Mesothelial cell of epicardium (in vitro differentiated cells): ENCODE measurements around the gene CMSS1. TPM values are rescaled to one million over a fixed set of nuclear protein-coding genes. Genes with fewer than 3 reads are reported as not detected.

Experiments
- DNase-seq, 2 experiments: peaks; one replicate each; pipeline ENCODE4 v3.0.0; 2021; ENCODE audit warnings: low spot score in 2 of 2; ENCODE audit not compliant: unreplicated experiment in 2 of 2
- H3K27ac Mint-ChIP-seq: 2 replicates; pipeline ENCODE4 v1.8.0; 2021; ENCODE audit warnings: mixed read lengths
- H3K27me3 Mint-ChIP-seq: 2 replicates; pipeline ENCODE4 v1.8.0; 2021; ENCODE audit warnings: low read depth, mixed read lengths
- H3K36me3 Mint-ChIP-seq: 2 replicates; pipeline ENCODE4 v1.8.0; 2021; ENCODE audit warnings: mixed read lengths
- H3K4me1 Mint-ChIP-seq: 2 replicates; pipeline ENCODE4 v1.8.0; 2021; ENCODE audit warnings: mixed read lengths
- H3K4me3 Mint-ChIP-seq: 2 replicates; pipeline ENCODE4 v1.8.0; 2021; ENCODE audit warnings: mild to moderate bottlenecking, moderate library complexity, mixed read lengths
- H3K9me3 Mint-ChIP-seq: 2 replicates; pipeline ENCODE4 v1.8.0; 2021; ENCODE audit warnings: mixed read lengths
- CTCF ChIP-seq: fragments of 200-600 bp; sonication (generic); IDR thresholded peaks from one replicate; pipeline ENCODE4 v1.5.0; 2021; ENCODE audit warnings: antibody characterized with exemption; ENCODE audit not compliant: unreplicated experiment
- total RNA-seq: library from RNA; stranded (reverse); gene quantifications from 3 replicates; pipeline ENCODE4 v1.2.1, GENCODE V29; 2021

The CMSS1 gene
- total RNA-seq, 1 donor from 2014 or later, result 30.0 TPM

- no peaks in the 10 kb centered on the region for H3K9me3 Mint-ChIP-seq
- no peak overlapping the region for H3K27ac Mint-ChIP-seq
- peaks cover 13% of the 10 kb centered on the region for H3K36me3 Mint-ChIP-seq
- H3K27me3 Mint-ChIP-seq, result no peaks in the 10 kb centered on the region
- peaks cover 33% of the 10 kb centered on the region for H3K4me1 Mint-ChIP-seq
- no peak for DNase-seq
- no peak overlapping the region for H3K4me3 Mint-ChIP-seq
- TF ChIP-seq CTCF, result no peak
Observed at GRCh38 chr3:99867594-99868310, 50.1 kb downstream of the CMSS1 start.

DNA sequence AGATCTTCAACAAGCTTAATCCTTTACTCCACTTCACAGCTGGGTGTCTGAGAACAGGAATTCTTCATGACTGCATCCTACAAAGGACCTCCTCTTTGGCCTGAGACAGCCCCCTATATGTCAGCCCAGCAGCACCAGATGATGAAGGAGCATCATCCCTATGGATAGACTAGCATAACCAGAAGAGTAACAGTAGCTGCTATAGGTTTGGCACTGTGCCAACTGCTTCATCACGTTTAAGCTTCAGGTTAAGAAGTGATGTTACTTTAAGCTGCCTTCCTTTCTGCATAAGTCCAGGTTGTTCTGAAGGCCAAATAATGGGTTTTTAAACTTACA, 50.6 kb downstream of the CMSS1 start:
- H3K27ac Mint-ChIP-seq, result no peak overlapping the region
- no peak for TF ChIP-seq CTCF
- H3K9me3 Mint-ChIP-seq, result no peaks in the 10 kb centered on the region
- H3K27me3 Mint-ChIP-seq, result no peaks in the 10 kb centered on the region
- no peak overlapping the region for H3K4me3 Mint-ChIP-seq
- H3K4me1 Mint-ChIP-seq, result peaks cover 36% of the 10 kb centered on the region
- no peak for DNase-seq
- H3K36me3 Mint-ChIP-seq, result peaks cover 7% of the 10 kb centered on the region

- Mint-ChIP-seq H3K4me3 (no peak overlapping the region), H3K4me1 (peaks cover 47% of the 10 kb centered on the region), H3K9me3 (no peaks in the 10 kb centered on the region), H3K27ac (peak overlapping the region; percentile 27), H3K36me3 (peaks cover 1% of the 10 kb centered on the region), H3K27me3 (no peaks in the 10 kb centered on the region)
- TF ChIP-seq CTCF, result no peak
- DNase-seq, result no peak
Observed at GRCh38 chr3:99869621-99870020, 52.0 kb downstream of the CMSS1 start.

DNA sequence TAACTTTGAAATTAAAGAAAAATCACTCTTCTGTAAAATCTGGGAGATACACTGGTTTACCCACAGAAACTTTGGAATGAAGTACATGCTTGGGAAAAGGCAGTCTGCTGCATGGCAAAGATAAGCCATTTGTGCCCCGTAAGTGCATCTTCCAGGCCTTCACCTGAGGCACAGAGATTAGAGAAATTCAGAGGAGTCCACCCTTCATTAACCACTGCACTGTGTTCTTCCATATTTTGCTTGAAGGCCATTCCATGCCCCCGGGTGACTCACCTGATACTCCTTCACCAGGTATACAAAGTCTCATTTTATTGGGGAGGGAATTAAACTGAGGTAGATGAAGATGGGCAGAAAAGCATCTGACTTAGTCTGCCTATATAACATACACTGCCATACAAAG, 53.0 kb downstream of the CMSS1 start:
- no peak overlapping the region for H3K4me3 Mint-ChIP-seq
- H3K27ac Mint-ChIP-seq, result no peak overlapping the region
- H3K27me3 Mint-ChIP-seq, result no peaks in the 10 kb centered on the region
- TF ChIP-seq CTCF, result no peak
- H3K9me3 Mint-ChIP-seq, result no peaks in the 10 kb centered on the region
- no peaks in the 10 kb centered on the region for H3K36me3 Mint-ChIP-seq
- no peak for DNase-seq
- peaks cover 51% of the 10 kb centered on the region for H3K4me1 Mint-ChIP-seq

- Mint-ChIP-seq H3K9me3 (no peaks in the 10 kb centered on the region), H3K4me1 (peaks cover 53% of the 10 kb centered on the region), H3K27me3 (no peaks in the 10 kb centered on the region), H3K4me3 (no peak overlapping the region), H3K36me3 (no peaks in the 10 kb centered on the region), H3K27ac (peak overlapping the region; percentile 27)
- no peak for DNase-seq
- no peak for TF ChIP-seq CTCF
Observed at GRCh38 chr3:99871231-99872045, 53.8 kb downstream of the CMSS1 start.
